LNCaP clone FGC (cell line): ENCODE results near the gene CMTM2.
"Not testable (repeated sequence)": the region's sequence is repeated elsewhere in the genome, so short reads cannot be mapped to it uniquely, and the experiment has no call there.

Source experiments
- DNase-seq: peaks from one replicate; pipeline ENCODE4 v3.0.0-alpha.2; 2011; ENCODE audit warnings: low read depth
- H3K4me3 ChIP-seq: 2 replicates; pipeline ENCODE4 v1.5.1; 2011; ENCODE audit warnings: mild to moderate bottlenecking, low read depth, low read length, control low read depth
- TF ChIP-seq, protein P1 (sequence below): IDR thresholded peaks from 2 replicates; pipeline ENCODE4 v1.5.1; 2012; ENCODE audit warnings: mild to moderate bottlenecking; ENCODE audit not compliant: control insufficient read depth, insufficient read depth; ENCODE audit errors: extremely low read depth

Gene CMTM2

GRCh38 chr16:66592814-66593213, 13.6 kb downstream of the CMTM2 start:
- TF ChIP-seq, protein P1, sequence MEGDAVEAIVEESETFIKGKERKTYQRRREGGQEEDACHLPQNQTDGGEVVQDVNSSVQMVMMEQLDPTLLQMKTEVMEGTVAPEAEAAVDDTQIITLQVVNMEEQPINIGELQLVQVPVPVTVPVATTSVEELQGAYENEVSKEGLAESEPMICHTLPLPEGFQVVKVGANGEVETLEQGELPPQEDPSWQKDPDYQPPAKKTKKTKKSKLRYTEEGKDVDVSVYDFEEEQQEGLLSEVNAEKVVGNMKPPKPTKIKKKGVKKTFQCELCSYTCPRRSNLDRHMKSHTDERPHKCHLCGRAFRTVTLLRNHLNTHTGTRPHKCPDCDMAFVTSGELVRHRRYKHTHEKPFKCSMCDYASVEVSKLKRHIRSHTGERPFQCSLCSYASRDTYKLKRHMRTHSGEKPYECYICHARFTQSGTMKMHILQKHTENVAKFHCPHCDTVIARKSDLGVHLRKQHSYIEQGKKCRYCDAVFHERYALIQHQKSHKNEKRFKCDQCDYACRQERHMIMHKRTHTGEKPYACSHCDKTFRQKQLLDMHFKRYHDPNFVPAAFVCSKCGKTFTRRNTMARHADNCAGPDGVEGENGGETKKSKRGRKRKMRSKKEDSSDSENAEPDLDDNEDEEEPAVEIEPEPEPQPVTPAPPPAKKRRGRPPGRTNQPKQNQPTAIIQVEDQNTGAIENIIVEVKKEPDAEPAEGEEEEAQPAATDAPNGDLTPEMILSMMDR = no peak
- DNase-seq = no peak

DNA sequence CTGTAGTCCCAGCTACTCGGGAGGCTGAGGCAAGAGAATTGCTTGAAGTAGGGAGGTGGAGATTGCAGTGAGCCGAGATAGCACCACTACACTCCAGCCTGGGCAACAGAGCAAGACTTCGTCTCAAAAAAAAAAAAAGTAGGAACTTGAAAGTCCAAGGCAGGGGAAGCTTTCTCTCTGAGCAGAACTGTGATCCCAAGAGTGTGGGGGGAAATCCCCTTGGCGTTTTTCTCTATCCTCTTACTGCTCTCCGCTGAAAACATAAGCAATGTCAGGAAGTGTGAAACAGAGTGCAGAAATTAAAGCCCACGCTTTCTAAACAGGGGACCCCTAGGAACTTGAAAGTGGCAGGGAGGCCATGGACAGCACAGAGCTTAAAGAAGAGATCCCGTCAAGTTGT, 15.5 kb downstream of the CMTM2 start:
- no peak overlapping the region for H3K4me3 ChIP-seq
- no peak for DNase-seq
- TF ChIP-seq, protein P1 = no peak

More at GRCh38 chr16:66592814-66593213, 13.6 kb downstream of the CMTM2 start:
- H3K4me3 ChIP-seq = no peak overlapping the region

DNA sequence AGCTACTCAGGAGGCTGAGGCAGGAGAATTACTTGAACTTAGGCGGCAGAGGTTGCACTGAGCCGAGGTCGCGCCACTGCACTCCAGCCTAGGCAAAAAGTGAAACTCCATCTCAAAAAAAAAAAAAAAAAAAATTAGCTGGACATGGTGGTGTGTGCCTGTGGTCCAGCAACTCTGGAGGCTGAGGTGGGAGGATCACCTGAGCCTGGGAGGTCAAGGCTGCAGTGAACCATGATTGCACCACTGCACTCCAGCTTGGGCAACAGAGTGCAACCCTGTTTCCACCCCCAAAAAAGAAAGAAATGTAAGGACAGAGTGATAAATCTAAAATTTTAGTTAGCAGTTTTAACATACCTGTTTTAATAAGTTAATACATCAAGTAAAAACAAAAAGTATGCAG, 17.3 kb downstream of the CMTM2 start:
- H3K4me3 ChIP-seq, DNase-seq: not testable (repeated sequence)

GRCh38 chr16:66596986-66597848, 18.0 kb downstream of the CMTM2 start:
- no peak overlapping the region for H3K4me3 ChIP-seq
- TF ChIP-seq, protein P1 = no peak
- DNase-seq = no peak

DNA sequence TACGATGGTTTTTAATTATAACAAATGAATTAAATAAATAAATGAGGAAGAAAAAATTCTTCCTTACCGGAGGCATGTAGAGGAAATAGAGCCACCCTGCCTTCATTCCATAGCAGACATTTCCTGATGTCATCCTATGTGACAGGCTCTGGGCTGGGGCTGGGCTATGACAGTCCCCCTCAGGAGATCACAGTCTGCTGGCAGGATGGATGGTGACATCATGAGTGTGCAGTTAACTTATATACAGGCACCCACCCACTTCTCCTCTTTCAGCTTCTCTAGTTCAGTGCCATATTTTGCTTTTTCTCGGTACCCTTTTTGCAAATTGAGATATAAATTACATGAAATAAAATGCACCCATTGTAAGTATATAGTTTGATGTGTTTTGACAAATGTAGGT, 18.8 kb downstream of the CMTM2 start:
- H3K4me3 ChIP-seq = no peak overlapping the region
- TF ChIP-seq, protein P1 = no peak
- DNase-seq = no peak

GRCh38 chr16:66599726-66600125, 20.5 kb downstream of the CMTM2 start:
- TF ChIP-seq, protein P1 = no peak
- no peak overlapping the region for H3K4me3 ChIP-seq
- DNase-seq = no peak

DNA sequence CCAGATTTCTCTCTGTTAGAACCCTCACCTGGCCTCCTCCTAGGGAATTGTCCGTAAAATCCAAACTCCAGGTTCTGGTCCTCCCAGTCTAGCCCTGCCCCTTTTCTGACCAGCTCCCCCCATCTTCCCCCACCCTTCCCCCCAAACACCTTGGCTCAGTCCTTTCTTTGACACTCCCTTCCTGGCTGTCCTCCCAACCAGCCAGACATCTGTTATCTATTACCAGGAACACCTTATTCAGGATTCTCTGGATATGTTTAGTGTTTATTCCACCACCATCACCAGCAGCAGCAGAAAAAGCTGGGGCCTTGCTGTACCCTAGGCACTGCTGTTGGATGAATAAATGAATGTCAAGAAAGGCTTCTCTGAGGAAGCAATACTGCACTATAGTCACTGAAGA, 21.2 kb downstream of the CMTM2 start:
- TF ChIP-seq, protein P1 = no peak
- DNase-seq = no peak
- no peak overlapping the region for H3K4me3 ChIP-seq
